ENCODE measurements around the gene HTR3B.
A peak's percentile ranks its signal among the peaks of the same experiment; 100 is the strongest.
"Not testable (repeated sequence)": the region's sequence is repeated elsewhere in the genome, so short reads cannot be mapped to it uniquely, and the experiment has no call there.

HTR3B gene

GRCh38 chr11:113923572-113923971 is 19.0 kb downstream of the HTR3B start:
- H3K27me3 ChIP-seq (replicated peaks; ENCODE audit: control insufficient read depth, insufficient read depth, low read length): peaks cover 9% of the 10 kb centered on the region
- DNase-seq (ENCODE audit: low read depth): no peak
- no peaks in the 10 kb centered on the region for H3K9me3 ChIP-seq (ENCODE audit: control insufficient read depth, low read length)
- H3K4me3 ChIP-seq (ENCODE audit: low read length): no peak overlapping the region
- no peak overlapping the region for H3K9ac ChIP-seq (ENCODE audit: low read length)
- no peaks in the 10 kb centered on the region for H3K36me3 ChIP-seq (ENCODE audit: control insufficient read depth, insufficient read depth, low read length, severe bottlenecking)
- no peaks in the 10 kb centered on the region for H3K4me1 ChIP-seq (ENCODE audit: control insufficient read depth, insufficient read depth, low read length)

- DNase-seq (ENCODE audit: low read depth): no peak
- Histone ChIP-seq H3K36me3 (ENCODE audit: control insufficient read depth, insufficient read depth, low read length, severe bottlenecking) (no peaks in the 10 kb centered on the region), H3K9ac (ENCODE audit: low read length) (no peak overlapping the region), H3K4me3 (ENCODE audit: low read length) (peak overlapping the region; percentile 54), H3K4me1 (ENCODE audit: control insufficient read depth, insufficient read depth, low read length) (no peaks in the 10 kb centered on the region), H3K27me3 (replicated peaks; ENCODE audit: control insufficient read depth, insufficient read depth, low read length) (peaks cover 9% of the 10 kb centered on the region), H3K9me3 (ENCODE audit: control insufficient read depth, low read length) (no peaks in the 10 kb centered on the region)
Observed at GRCh38 chr11:113926273-113927197, 21.9 kb downstream of the HTR3B start.

- no peak for DNase-seq (ENCODE audit: low read depth)
- Histone ChIP-seq H3K27me3 (replicated peaks; ENCODE audit: control insufficient read depth, insufficient read depth, low read length) (peaks cover 11% of the 10 kb centered on the region), H3K4me1 (ENCODE audit: control insufficient read depth, insufficient read depth, low read length) (no peaks in the 10 kb centered on the region), H3K4me3 (ENCODE audit: low read length) (no peak overlapping the region), H3K9me3 (ENCODE audit: control insufficient read depth, low read length) (no peaks in the 10 kb centered on the region), H3K9ac (ENCODE audit: low read length) (no peak overlapping the region), H3K36me3 (ENCODE audit: control insufficient read depth, insufficient read depth, low read length, severe bottlenecking) (no peaks in the 10 kb centered on the region)
Observed at GRCh38 chr11:113928311-113928710, 23.7 kb downstream of the HTR3B start.

DNA sequence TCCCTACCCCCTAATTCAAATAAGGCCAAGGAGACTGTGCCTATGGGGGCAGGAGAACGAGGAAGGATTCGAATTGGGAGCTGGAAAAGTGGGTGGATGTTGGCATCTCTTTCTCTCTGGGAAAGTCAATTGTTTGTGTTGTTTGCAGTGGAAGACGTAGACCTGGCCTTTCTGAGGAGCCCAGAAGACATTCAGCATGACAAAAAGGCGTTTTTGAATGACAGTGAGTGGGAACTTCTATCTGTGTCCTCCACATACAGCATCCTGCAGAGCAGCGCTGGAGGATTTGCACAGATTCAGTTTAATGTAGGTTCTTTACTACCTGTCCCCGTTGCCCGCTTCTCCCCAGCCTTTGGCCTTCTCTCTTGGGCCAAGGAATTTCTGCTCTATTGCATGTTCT is 28.2 kb downstream of the HTR3B start:
- H3K27me3 ChIP-seq (replicated peaks; ENCODE audit: control insufficient read depth, insufficient read depth, low read length): peaks cover 36% of the 10 kb centered on the region
- no peak for DNase-seq (ENCODE audit: low read depth)
- H3K4me3 ChIP-seq (ENCODE audit: low read length): no peak overlapping the region
- no peaks in the 10 kb centered on the region for H3K36me3 ChIP-seq (ENCODE audit: control insufficient read depth, insufficient read depth, low read length, severe bottlenecking)
- no peaks in the 10 kb centered on the region for H3K4me1 ChIP-seq (ENCODE audit: control insufficient read depth, insufficient read depth, low read length)
- H3K9ac ChIP-seq (ENCODE audit: low read length): no peak overlapping the region
- no peaks in the 10 kb centered on the region for H3K9me3 ChIP-seq (ENCODE audit: control insufficient read depth, low read length)

DNA sequence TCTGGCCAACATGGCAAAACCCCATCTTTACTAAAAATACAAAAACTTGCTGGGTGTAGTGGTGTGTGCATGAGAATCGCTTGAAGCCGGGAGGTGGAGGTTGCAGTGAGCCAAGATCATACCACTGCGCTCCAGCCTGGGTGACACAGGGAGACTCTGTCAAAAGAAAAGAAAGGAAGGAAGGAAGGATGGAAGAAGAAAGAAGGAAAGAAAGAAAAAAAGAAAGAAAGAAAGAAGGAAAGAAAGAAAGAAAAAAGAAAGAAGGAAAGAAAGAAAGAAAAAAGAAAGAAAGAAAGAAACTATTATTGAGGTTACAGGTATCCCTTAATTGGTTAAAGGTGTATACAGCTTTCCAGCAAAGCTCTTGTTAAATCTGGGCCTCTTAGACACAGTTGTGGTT is 29.6 kb downstream of the HTR3B start:
- H3K27me3 ChIP-seq (replicated peaks; ENCODE audit: control insufficient read depth, insufficient read depth, low read length): peaks cover 38% of the 10 kb centered on the region
- DNase-seq (ENCODE audit: low read depth); H3K4me1 ChIP-seq (ENCODE audit: control insufficient read depth, insufficient read depth, low read length); H3K4me3 ChIP-seq (ENCODE audit: low read length); H3K9ac ChIP-seq (ENCODE audit: low read length); H3K36me3 ChIP-seq (ENCODE audit: control insufficient read depth, insufficient read depth, low read length, severe bottlenecking); H3K9me3 ChIP-seq (ENCODE audit: control insufficient read depth, low read length): not testable (repeated sequence)

DNA sequence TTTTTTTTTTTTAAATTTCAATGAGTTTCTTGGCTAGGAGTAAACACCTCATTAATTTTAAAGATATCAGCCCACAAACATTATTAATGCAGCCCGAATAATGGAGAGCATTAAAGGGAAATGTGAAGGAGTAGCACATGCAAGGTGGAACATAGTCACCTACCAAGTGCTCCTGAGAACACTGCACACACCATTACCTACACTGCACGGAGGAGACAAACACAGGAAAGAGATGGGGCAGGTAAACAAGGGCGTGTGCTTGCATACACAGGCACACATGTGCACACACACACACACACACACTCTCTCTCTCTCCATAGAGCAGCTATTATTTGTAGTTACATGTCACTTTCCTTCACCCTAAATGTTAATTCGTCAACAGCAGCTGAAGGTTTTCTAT is 30.2 kb downstream of the HTR3B start:
- no peak for DNase-seq (ENCODE audit: low read depth)
- Histone ChIP-seq H3K4me3 (ENCODE audit: low read length) (no peak overlapping the region), H3K27me3 (replicated peaks; ENCODE audit: control insufficient read depth, insufficient read depth, low read length) (peaks cover 42% of the 10 kb centered on the region), H3K36me3 (ENCODE audit: control insufficient read depth, insufficient read depth, low read length, severe bottlenecking) (no peaks in the 10 kb centered on the region), H3K4me1 (ENCODE audit: control insufficient read depth, insufficient read depth, low read length) (no peaks in the 10 kb centered on the region), H3K9me3 (ENCODE audit: control insufficient read depth, low read length) (no peaks in the 10 kb centered on the region), H3K9ac (ENCODE audit: low read length) (no peak overlapping the region)

DNA sequence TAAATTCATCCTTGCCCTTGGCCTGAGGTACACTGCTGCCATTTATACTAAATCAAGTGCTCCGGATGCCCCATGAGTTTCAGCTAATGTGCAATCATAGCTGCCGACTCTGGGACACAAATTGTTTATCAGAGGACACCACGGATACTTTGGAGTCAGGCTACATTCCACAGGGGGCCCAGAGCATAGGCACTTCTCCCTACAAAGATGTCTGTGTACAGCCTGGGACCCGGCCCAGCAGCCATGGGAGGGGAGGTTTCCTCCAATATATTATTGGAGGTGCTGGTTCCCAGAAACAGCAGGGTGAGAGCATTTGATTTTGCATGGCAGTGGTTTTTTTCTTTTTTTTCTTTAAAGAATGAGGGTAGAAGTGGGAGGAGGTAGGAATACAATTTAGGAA is 31.3 kb downstream of the HTR3B start:
- Histone ChIP-seq H3K27me3 (replicated peaks; ENCODE audit: control insufficient read depth, insufficient read depth, low read length) (peaks cover 46% of the 10 kb centered on the region), H3K4me1 (ENCODE audit: control insufficient read depth, insufficient read depth, low read length) (no peaks in the 10 kb centered on the region), H3K36me3 (ENCODE audit: control insufficient read depth, insufficient read depth, low read length, severe bottlenecking) (no peaks in the 10 kb centered on the region), H3K4me3 (ENCODE audit: low read length) (no peak overlapping the region), H3K9ac (ENCODE audit: low read length) (no peak overlapping the region), H3K9me3 (ENCODE audit: control insufficient read depth, low read length) (no peaks in the 10 kb centered on the region)
- no peak for DNase-seq (ENCODE audit: low read depth)

GRCh38 chr11:113937918-113938317 is 33.3 kb downstream of the HTR3B start:
- Histone ChIP-seq H3K36me3 (ENCODE audit: control insufficient read depth, insufficient read depth, low read length, severe bottlenecking) (no peaks in the 10 kb centered on the region), H3K4me3 (ENCODE audit: low read length) (no peak overlapping the region), H3K4me1 (ENCODE audit: control insufficient read depth, insufficient read depth, low read length) (no peaks in the 10 kb centered on the region), H3K9me3 (ENCODE audit: control insufficient read depth, low read length) (no peaks in the 10 kb centered on the region), H3K9ac (ENCODE audit: low read length) (no peak overlapping the region), H3K27me3 (replicated peaks; ENCODE audit: control insufficient read depth, insufficient read depth, low read length) (peaks cover 50% of the 10 kb centered on the region)
- no peak for DNase-seq (ENCODE audit: low read depth)

DNA sequence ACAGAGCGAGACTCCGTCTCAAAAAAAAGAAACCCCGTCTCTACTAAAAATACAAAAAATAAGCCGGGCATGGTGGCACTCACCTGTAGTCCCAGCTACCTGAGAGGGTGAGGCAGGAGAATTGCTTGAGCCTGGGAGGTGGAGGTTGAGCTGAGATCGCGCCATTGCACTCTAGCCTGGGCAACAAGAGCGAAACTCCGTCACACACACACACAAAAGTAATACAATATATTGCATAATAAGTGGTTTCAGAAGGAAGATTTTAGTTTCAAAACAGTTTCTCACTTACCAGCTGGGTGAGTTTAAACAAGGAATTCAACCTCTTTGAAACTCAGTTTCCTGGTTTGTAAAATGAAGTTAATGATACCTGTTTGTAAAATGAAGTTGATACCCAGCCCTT is 37.7 kb downstream of the HTR3B start:
- H3K9ac ChIP-seq (ENCODE audit: low read length): no peak overlapping the region
- no peak overlapping the region for H3K4me3 ChIP-seq (ENCODE audit: low read length)
- H3K9me3 ChIP-seq (ENCODE audit: control insufficient read depth, low read length): no peaks in the 10 kb centered on the region
- no peak for DNase-seq (ENCODE audit: low read depth)
- no peaks in the 10 kb centered on the region for H3K36me3 ChIP-seq (ENCODE audit: control insufficient read depth, insufficient read depth, low read length, severe bottlenecking)
- no peaks in the 10 kb centered on the region for H3K4me1 ChIP-seq (ENCODE audit: control insufficient read depth, insufficient read depth, low read length)
- H3K27me3 ChIP-seq (replicated peaks; ENCODE audit: control insufficient read depth, insufficient read depth, low read length): peaks cover 40% of the 10 kb centered on the region

- H3K9ac ChIP-seq (ENCODE audit: low read length); H3K9me3 ChIP-seq (ENCODE audit: control insufficient read depth, low read length); H3K4me1 ChIP-seq (ENCODE audit: control insufficient read depth, insufficient read depth, low read length); H3K36me3 ChIP-seq (ENCODE audit: control insufficient read depth, insufficient read depth, low read length, severe bottlenecking); H3K4me3 ChIP-seq (ENCODE audit: low read length); DNase-seq (ENCODE audit: low read depth): not testable (repeated sequence)
- peaks cover 29% of the 10 kb centered on the region for H3K27me3 ChIP-seq (replicated peaks; ENCODE audit: control insufficient read depth, insufficient read depth, low read length)
Observed at GRCh38 chr11:113946162-113946561, 41.6 kb downstream of the HTR3B start.

GRCh38 chr11:113947994-113948393 is 43.4 kb downstream of the HTR3B start:
- H3K4me1 ChIP-seq (ENCODE audit: control insufficient read depth, insufficient read depth, low read length): no peaks in the 10 kb centered on the region
- no peak overlapping the region for H3K4me3 ChIP-seq (ENCODE audit: low read length)
- H3K27me3 ChIP-seq (replicated peaks; ENCODE audit: control insufficient read depth, insufficient read depth, low read length): peaks cover 36% of the 10 kb centered on the region
- no peaks in the 10 kb centered on the region for H3K36me3 ChIP-seq (ENCODE audit: control insufficient read depth, insufficient read depth, low read length, severe bottlenecking)
- H3K9me3 ChIP-seq (ENCODE audit: control insufficient read depth, low read length): no peaks in the 10 kb centered on the region
- H3K9ac ChIP-seq (ENCODE audit: low read length): no peak overlapping the region
- no peak for DNase-seq (ENCODE audit: low read depth)

- Histone ChIP-seq H3K27me3 (replicated peaks; ENCODE audit: control insufficient read depth, insufficient read depth, low read length) (peaks cover 40% of the 10 kb centered on the region), H3K9ac (ENCODE audit: low read length) (no peak overlapping the region), H3K4me1 (ENCODE audit: control insufficient read depth, insufficient read depth, low read length) (no peaks in the 10 kb centered on the region), H3K36me3 (ENCODE audit: control insufficient read depth, insufficient read depth, low read length, severe bottlenecking) (no peaks in the 10 kb centered on the region), H3K4me3 (ENCODE audit: low read length) (no peak overlapping the region), H3K9me3 (ENCODE audit: control insufficient read depth, low read length) (no peaks in the 10 kb centered on the region)
- DNase-seq (ENCODE audit: low read depth): no peak
Observed at GRCh38 chr11:113949891-113950290, 45.3 kb downstream of the HTR3B start.
